Testis (tissue), 2 donors: ENCODE results near the gene CACNA2D3.

Source experiments
- CTCF ChIP-seq, 3 experiments: fragments of 450-650 bp in 2 of 3; fragments of 200-600 bp in 1 of 3; sonication (generic) in 1 of 3; IDR thresholded peaks; one replicate each; pipeline ENCODE4 v1.5.1; 2016 to 2019; ENCODE audit warnings: antibody characterized with exemption in 3 of 3, mild to moderate bottlenecking in 2 of 3, moderate library complexity in 1 of 3
- POLR2A ChIP-seq: fragments of 450-650 bp; IDR thresholded peaks from one replicate; pipeline ENCODE4 v1.6.1; 2017; ENCODE audit warnings: antibody characterized with exemption, mild to moderate bottlenecking, moderate library complexity

- TF ChIP-seq CTCF (IDR thresholded peaks at IDR 0.05): no peak
- TF ChIP-seq POLR2A: no peak
Observed at GRCh38 chr3:54743755-54744154, 621.4 kb downstream of the CACNA2D3 start.
